AG04450 (cell line): Measurements from ENCODE around the gene AKAP6. TPM values are rescaled to one million over a fixed set of nuclear protein-coding genes. Genes with fewer than 3 reads are reported as not detected.

Experiments used
- CTCF ChIA-PET: fragments of 300-600, 350-600 bp; formaldehyde crosslinking; extraction: SDS; loops from one replicate; lab custom pipeline; 2022; ENCODE audit warnings: antibody characterized with exemption, inconsistent platforms; lab: Charles Lee
- POLR2A ChIA-PET: fragments of 350-600 bp; formaldehyde crosslinking; extraction: SDS; loops from one replicate; lab custom pipeline; 2021; ENCODE audit warnings: antibody characterized with exemption, inconsistent platforms; lab: Yijun Ruan, JAX
- DNase-seq: peaks from one replicate; pipeline ENCODE4 v3.0.0-alpha.2; 2011; ENCODE audit warnings: low read depth, low spot score
- H3K27ac ChIP-seq: one replicate; pipeline ENCODE4 v1.5.1; 2012; ENCODE audit warnings: low read depth, low read length, control low read depth
- H3K27me3 ChIP-seq: one replicate; pipeline ENCODE4 v1.6.0; 2012; ENCODE audit warnings: low read length; ENCODE audit not compliant: control insufficient read depth, insufficient read depth
- H3K4me3 ChIP-seq: 2 replicates; pipeline ENCODE4 v1.5.1; 2011; ENCODE audit warnings: mild to moderate bottlenecking, low read depth, low read length, control low read depth
- H3K9me3 ChIP-seq: 2 replicates; pipeline ENCODE4 v1.5.1; 2012; ENCODE audit warnings: low read length; ENCODE audit not compliant: control insufficient read depth, insufficient read depth
- CTCF ChIP-seq: IDR thresholded peaks from 2 replicates; pipeline ENCODE4 v1.5.1; 2011; ENCODE audit warnings: low read depth, low read length, control low read depth, inconsistent platforms
- polyA plus RNA-seq: library from polyadenylated mRNA; depleted of rRNA; stranded (reverse); fragments of >200 nt; gene quantifications from 2 replicates; pipeline ENCODE4 v1.2.3, GENCODE V29; 2011

AKAP6 gene
- polyA plus RNA-seq, 1 experiment, result 0.78 TPM

DNA sequence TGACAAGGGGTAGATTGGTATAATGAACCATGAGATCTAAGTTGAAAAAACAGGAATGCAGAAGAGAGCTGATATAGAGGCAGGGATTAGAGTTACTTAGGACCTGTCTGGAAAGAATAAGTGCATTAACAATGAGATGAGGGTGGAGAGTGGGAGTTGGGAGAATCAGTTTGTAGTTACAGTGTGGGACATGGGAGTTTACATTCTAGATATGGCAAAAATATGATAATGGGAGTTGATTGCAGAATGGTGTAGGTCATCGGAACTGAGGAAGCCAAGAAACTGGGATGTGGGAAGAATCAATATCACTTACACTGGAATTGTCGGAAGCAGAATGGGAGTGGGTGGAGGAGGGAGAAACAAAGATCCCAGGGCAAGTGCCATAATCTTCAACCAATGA, 308.5 kb downstream of the AKAP6 start:
- Histone ChIP-seq H3K9me3 (no peaks in the 10 kb centered on the region), H3K27me3 (no peaks in the 10 kb centered on the region), H3K4me3 (no peak overlapping the region), H3K27ac (no peak overlapping the region)
- POLR2A ChIA-PET, result no interaction called here
- TF ChIP-seq CTCF, result no peak
- CTCF ChIA-PET, result no interaction called here
- no peak for DNase-seq

DNA sequence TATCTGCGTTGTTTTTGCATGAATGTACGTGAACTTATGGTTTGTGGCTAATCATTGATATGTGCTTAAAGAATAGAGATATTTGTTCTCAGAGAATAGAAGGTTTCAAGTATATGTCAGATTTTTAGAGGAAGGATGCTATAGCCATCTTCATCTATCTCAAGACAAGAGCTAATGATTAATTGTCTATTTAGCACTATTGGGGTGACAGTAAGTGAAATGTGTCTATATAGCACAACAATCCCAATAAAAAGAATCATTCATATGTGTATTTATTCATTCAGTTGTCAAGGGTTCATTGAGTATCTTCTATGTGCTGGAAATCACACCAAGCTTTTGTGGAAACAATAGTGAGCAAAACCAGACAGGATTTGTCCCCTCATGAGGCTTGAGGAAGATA, 310.1 kb downstream of the AKAP6 start:
- Histone ChIP-seq H3K4me3 (no peak overlapping the region), H3K27ac (no peak overlapping the region), H3K27me3 (no peaks in the 10 kb centered on the region), H3K9me3 (no peaks in the 10 kb centered on the region)
- CTCF ChIA-PET, result no interaction called here
- no peak for TF ChIP-seq CTCF
- DNase-seq, result no peak
- POLR2A ChIA-PET, result no interaction called here

- POLR2A ChIA-PET, result no interaction called here
- H3K4me3 ChIP-seq, result no peak overlapping the region
- no peak for TF ChIP-seq CTCF
- CTCF ChIA-PET, result no interaction called here
- no peak overlapping the region for H3K27ac ChIP-seq
- no peaks in the 10 kb centered on the region for H3K9me3 ChIP-seq
- no peak for DNase-seq
- H3K27me3 ChIP-seq, result no peaks in the 10 kb centered on the region
Measured at GRCh38 chr14:32645551-32645950, 316.5 kb downstream of the AKAP6 start.

GRCh38 chr14:32648434-32648833, 319.3 kb downstream of the AKAP6 start:
- H3K27ac ChIP-seq, result no peak overlapping the region
- no peaks in the 10 kb centered on the region for H3K9me3 ChIP-seq
- no peak for TF ChIP-seq CTCF
- no peak overlapping the region for H3K4me3 ChIP-seq
- DNase-seq, result peak; percentile 48
- H3K27me3 ChIP-seq, result no peaks in the 10 kb centered on the region
- CTCF ChIA-PET, result no interaction called here
- POLR2A ChIA-PET, result no interaction called here

GRCh38 chr14:32650030-32650429, 320.9 kb downstream of the AKAP6 start:
- Histone ChIP-seq H3K9me3 (no peaks in the 10 kb centered on the region), H3K27ac (no peak overlapping the region), H3K27me3 (no peaks in the 10 kb centered on the region), H3K4me3 (no peak overlapping the region)
- CTCF ChIA-PET, result interaction anchor here (1.7 kb wide), 1 partner anchor 62 kb away, joined by 4 read pairs; no protein-coding TSS in a partner anchor
- TF ChIP-seq CTCF, result no peak
- POLR2A ChIA-PET, result interaction anchor here (0.7 kb wide), 1 partner anchor 59 kb away, joined by 4 read pairs; no protein-coding TSS in a partner anchor
- no peak for DNase-seq
